H1 (cell line): ENCODE results near the gene NBAS.
"Not testable (repeated sequence)": the region's sequence is repeated elsewhere in the genome, so short reads cannot be mapped to it uniquely, and the experiment has no call there.

Source experiments
- CEBPB ChIP-seq: IDR thresholded peaks from 2 replicates; pipeline ENCODE4 v1.6.1; 2012; ENCODE audit warnings: low read depth, low read length
- CREB1 ChIP-seq: IDR thresholded peaks from 2 replicates; pipeline ENCODE4 v1.6.1; 2012; ENCODE audit warnings: inconsistent platforms
- POLR2A ChIP-seq, 2 experiments: IDR thresholded peaks; 1 replicate in 1 of 2; 2 replicates in 1 of 2; pipeline ENCODE4 v1.6.1; 2011; ENCODE audit warnings: low read depth in 2 of 2, low read length in 2 of 2, mild to moderate bottlenecking in 2 of 2; ENCODE audit errors: control extremely low read depth in 1 of 2
- POLR2AphosphoS5 ChIP-seq: IDR thresholded peaks from 2 replicates; pipeline ENCODE4 v1.6.1; 2011; ENCODE audit warnings: low read depth, low read length
- SP1 ChIP-seq: IDR thresholded peaks from 2 replicates; pipeline ENCODE4 v1.6.1; 2011; ENCODE audit warnings: low read depth, low read length
- TBP ChIP-seq: IDR thresholded peaks from 2 replicates; pipeline ENCODE4 v1.6.1; 2011; ENCODE audit warnings: low read depth, low read length, improper control_type of control experiment
- YY1 ChIP-seq: IDR thresholded peaks from 2 replicates; pipeline ENCODE4 v1.6.1; 2011; ENCODE audit warnings: low read depth, mild to moderate bottlenecking, low read length
- TF ChIP-seq, protein P1 (sequence below), 3 experiments: IDR thresholded peaks; 1 replicate in 2 of 3; 2 replicates in 1 of 3; pipeline versions ENCODE4 v1.5.1 to v1.6.1; 2011; ENCODE audit warnings: low read length in 3 of 3, mild to moderate bottlenecking in 3 of 3, inconsistent platforms in 2 of 3, low read depth in 1 of 3, moderate library complexity in 1 of 3; ENCODE audit not compliant: insufficient read depth in 1 of 3; ENCODE audit errors: control extremely low read depth in 1 of 3

DNA sequence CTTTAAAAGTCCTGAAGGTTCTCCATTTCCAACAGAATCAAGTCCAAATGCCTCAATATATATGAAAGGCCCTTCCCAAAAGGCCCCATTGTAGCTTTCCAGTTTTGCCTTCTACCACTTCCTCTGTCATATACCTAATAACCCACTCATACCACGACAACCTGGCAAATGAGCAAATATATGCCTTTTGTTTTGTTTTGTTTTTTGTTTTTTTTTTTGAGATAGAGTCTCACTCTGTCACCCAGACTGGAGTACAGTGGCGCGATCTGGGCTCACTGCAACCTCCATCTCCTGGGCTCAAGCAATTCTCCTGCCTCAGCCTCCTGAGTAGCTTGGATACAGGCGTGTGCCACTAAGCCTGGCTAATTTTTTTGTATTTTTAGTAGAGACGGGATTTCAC, 20.6 kb downstream of the NBAS start:
- TF ChIP-seq, protein P1, sequence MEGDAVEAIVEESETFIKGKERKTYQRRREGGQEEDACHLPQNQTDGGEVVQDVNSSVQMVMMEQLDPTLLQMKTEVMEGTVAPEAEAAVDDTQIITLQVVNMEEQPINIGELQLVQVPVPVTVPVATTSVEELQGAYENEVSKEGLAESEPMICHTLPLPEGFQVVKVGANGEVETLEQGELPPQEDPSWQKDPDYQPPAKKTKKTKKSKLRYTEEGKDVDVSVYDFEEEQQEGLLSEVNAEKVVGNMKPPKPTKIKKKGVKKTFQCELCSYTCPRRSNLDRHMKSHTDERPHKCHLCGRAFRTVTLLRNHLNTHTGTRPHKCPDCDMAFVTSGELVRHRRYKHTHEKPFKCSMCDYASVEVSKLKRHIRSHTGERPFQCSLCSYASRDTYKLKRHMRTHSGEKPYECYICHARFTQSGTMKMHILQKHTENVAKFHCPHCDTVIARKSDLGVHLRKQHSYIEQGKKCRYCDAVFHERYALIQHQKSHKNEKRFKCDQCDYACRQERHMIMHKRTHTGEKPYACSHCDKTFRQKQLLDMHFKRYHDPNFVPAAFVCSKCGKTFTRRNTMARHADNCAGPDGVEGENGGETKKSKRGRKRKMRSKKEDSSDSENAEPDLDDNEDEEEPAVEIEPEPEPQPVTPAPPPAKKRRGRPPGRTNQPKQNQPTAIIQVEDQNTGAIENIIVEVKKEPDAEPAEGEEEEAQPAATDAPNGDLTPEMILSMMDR (IDR thresholded peaks at IDR 0.05; ENCODE audit: control extremely low read depth in 1 of 3, insufficient read depth in 1 of 3, low read depth in 1 of 3, low read length in 3 of 3) = not testable (repeated sequence)
- TF ChIP-seq POLR2A (IDR thresholded peaks at IDR 0.05; ENCODE audit: control extremely low read depth in 1 of 2, low read depth in 2 of 2, low read length in 2 of 2); CREB1; TBP; CEBPB; SP1; POLR2AphosphoS5; YY1: not testable (repeated sequence)
